Osteoblast (primary cell): ENCODE results near the gene FEM1B. TPM values are rescaled to one million over a fixed set of nuclear protein-coding genes. Genes with fewer than 3 reads are reported as not detected.

Experiments used
- DNase-seq: peaks from one replicate; pipeline ENCODE4 v3.0.0; 2011; ENCODE audit warnings: low spot score, mixed read lengths; ENCODE audit not compliant: insufficient read length; ENCODE audit errors: missing footprints
- H2AFZ ChIP-seq: 2 replicates; pipeline ENCODE4 v1.6.0; 2011; ENCODE audit warnings: mild to moderate bottlenecking, low read length
- H3K27ac ChIP-seq: 2 replicates; pipeline ENCODE4 v1.5.1; 2011; ENCODE audit warnings: mild to moderate bottlenecking, low read depth, low read length, moderate library complexity
- H3K27me3 ChIP-seq: 2 replicates; pipeline ENCODE4 v1.6.0; 2012; ENCODE audit warnings: mild to moderate bottlenecking, control low read depth, inconsistent platforms, low read length, moderate library complexity; ENCODE audit not compliant: insufficient read depth
- H3K36me3 ChIP-seq: 2 replicates; pipeline ENCODE4 v1.5.1; 2011; ENCODE audit warnings: mild to moderate bottlenecking, low read length, control low read depth, moderate library complexity; ENCODE audit not compliant: insufficient read depth
- H3K4me1 ChIP-seq: 2 replicates; pipeline ENCODE4 v1.5.1; 2011; ENCODE audit warnings: mild to moderate bottlenecking, low read length, control low read depth, moderate library complexity; ENCODE audit not compliant: insufficient read depth
- H3K4me2 ChIP-seq: 2 replicates; pipeline ENCODE4 v1.6.0; 2011; ENCODE audit warnings: mild to moderate bottlenecking, low read length; ENCODE audit not compliant: insufficient read depth
- H3K4me3 ChIP-seq: fragments of 200-600 bp; sonication (generic); 3 replicates; pipeline ENCODE4 v1.5.1; 2012; ENCODE audit warnings: mild to moderate bottlenecking, low read length, inconsistent platforms; ENCODE audit not compliant: insufficient read depth
- H3K79me2 ChIP-seq: 2 replicates; pipeline ENCODE4 v1.6.0; 2012; ENCODE audit warnings: mild to moderate bottlenecking, low read length, control low read depth, inconsistent platforms; ENCODE audit not compliant: insufficient read depth
- H3K9me3 ChIP-seq: 2 replicates; pipeline ENCODE4 v1.5.1; 2011; ENCODE audit warnings: low read depth, low read length, control low read depth
- H4K20me1 ChIP-seq: 2 replicates; pipeline ENCODE4 v1.6.0; 2012; ENCODE audit warnings: mild to moderate bottlenecking, low read length, control low read depth; ENCODE audit not compliant: insufficient read depth
- total RNA-seq: library from RNA; depleted of rRNA; stranded (reverse); fragments of >200 nt; gene quantifications from 2 replicates; pipeline ENCODE4 v1.2.3, GENCODE V29; 2012
- TF ChIP-seq, protein P1 (sequence below): IDR thresholded peaks from 2 replicates; pipeline ENCODE4 v1.5.1; 2011; ENCODE audit warnings: mild to moderate bottlenecking, low read depth, low read length, moderate library complexity; ENCODE audit errors: extremely low read depth

FEM1B gene
- total RNA-seq, 1 donor = 35.5 TPM

GRCh38 chr15:68265081-68265480, 12.5 kb upstream of the FEM1B start:
- Histone ChIP-seq H3K9me3 (no peaks in the 10 kb centered on the region), H3K27ac (no peak overlapping the region), H2AFZ (no peak overlapping the region), H3K4me3 (no peak overlapping the region), H3K27me3 (peaks cover 7% of the 10 kb centered on the region), H3K4me1 (no peaks in the 10 kb centered on the region), H3K4me2 (no peak overlapping the region), H4K20me1 (no peaks in the 10 kb centered on the region), H3K79me2 (no peaks in the 10 kb centered on the region), H3K36me3 (no peaks in the 10 kb centered on the region)
- no peak for DNase-seq
- TF ChIP-seq, protein P1, sequence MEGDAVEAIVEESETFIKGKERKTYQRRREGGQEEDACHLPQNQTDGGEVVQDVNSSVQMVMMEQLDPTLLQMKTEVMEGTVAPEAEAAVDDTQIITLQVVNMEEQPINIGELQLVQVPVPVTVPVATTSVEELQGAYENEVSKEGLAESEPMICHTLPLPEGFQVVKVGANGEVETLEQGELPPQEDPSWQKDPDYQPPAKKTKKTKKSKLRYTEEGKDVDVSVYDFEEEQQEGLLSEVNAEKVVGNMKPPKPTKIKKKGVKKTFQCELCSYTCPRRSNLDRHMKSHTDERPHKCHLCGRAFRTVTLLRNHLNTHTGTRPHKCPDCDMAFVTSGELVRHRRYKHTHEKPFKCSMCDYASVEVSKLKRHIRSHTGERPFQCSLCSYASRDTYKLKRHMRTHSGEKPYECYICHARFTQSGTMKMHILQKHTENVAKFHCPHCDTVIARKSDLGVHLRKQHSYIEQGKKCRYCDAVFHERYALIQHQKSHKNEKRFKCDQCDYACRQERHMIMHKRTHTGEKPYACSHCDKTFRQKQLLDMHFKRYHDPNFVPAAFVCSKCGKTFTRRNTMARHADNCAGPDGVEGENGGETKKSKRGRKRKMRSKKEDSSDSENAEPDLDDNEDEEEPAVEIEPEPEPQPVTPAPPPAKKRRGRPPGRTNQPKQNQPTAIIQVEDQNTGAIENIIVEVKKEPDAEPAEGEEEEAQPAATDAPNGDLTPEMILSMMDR = no peak

DNA sequence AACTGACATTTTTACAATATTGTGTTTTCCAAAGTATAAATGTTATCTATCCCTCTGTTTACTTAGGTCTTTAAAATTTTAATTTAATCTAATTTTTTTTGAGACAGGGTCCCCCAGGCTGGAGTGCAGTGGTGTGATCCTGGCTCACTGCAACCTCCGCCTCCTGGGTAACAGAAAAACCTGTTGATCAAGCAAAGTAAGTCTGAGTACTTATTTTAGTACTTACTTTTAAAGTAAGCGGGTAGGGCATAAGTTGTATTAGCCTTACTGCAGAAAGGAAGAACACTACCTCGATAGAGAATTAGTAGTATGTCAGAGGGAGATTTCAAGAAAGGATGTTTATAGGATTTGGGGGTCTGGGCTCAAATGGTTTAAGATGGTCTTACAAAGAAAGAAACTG, 11.9 kb upstream of the FEM1B start:
- no peaks in the 10 kb centered on the region for H3K79me2 ChIP-seq
- H3K9me3 ChIP-seq = no peaks in the 10 kb centered on the region
- H3K36me3 ChIP-seq = no peaks in the 10 kb centered on the region
- no peaks in the 10 kb centered on the region for H4K20me1 ChIP-seq
- TF ChIP-seq, protein P1 = no peak
- no peak overlapping the region for H2AFZ ChIP-seq
- no peak overlapping the region for H3K4me3 ChIP-seq
- peaks cover 7% of the 10 kb centered on the region for H3K27me3 ChIP-seq
- no peaks in the 10 kb centered on the region for H3K4me1 ChIP-seq
- no peak overlapping the region for H3K4me2 ChIP-seq
- H3K27ac ChIP-seq = no peak overlapping the region
- DNase-seq = no peak

DNA sequence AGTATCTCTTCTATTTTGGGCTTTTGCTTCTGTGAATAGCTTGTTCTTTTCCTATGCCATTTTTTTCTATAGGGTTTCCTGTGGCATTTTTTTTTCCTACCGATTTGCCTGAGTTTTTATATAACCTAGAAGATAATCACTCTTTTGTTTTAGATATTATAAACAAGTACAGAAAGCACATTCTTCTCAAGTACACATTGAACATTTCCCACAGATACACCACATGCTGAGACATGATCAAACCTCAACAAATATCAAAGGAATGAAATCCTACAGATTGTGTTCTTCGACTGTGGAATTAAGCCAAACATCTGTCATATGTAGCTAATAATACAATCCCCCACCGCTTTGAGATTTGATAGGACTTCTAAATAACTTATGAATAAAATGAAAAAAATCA, 9.1 kb upstream of the FEM1B start:
- Histone ChIP-seq H3K27me3 (peaks cover 3% of the 10 kb centered on the region), H3K79me2 (no peaks in the 10 kb centered on the region), H3K4me1 (peaks cover 26% of the 10 kb centered on the region), H3K27ac (no peak overlapping the region), H3K9me3 (no peaks in the 10 kb centered on the region), H3K36me3 (no peaks in the 10 kb centered on the region), H3K4me3 (no peak overlapping the region), H3K4me2 (no peak overlapping the region), H2AFZ (no peak overlapping the region), H4K20me1 (no peaks in the 10 kb centered on the region)
- no peak for DNase-seq
- TF ChIP-seq, protein P1 = no peak

DNA sequence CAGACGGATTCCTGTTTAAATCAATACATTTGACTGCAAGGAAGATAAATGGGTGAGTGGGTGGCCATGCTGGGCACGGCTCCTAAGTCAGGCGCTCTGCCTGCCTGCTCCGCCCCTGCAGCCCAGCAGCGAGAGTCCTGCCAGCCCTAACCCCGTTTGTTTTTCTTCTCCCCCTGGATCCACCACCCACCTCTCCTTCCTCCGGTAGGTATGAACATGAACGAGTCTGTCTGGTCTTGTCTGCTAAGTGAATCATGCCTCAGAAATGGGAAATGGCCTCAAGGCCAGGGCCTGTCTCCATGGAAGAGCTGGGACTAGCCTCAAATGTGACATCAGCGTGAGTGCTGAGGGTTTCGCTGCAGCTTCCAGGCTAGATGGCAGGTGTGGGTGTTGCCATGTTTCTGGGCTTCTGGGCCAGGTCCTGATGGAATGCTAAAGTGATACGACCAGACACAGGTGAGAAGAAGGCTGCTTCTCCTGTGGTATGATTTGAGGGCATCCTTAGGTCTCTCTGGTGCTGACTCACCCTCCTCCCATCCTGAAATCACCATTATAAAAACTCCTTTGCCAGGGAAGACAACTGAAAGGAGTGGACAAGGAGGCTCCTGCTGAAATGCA, 5.6 kb upstream of the FEM1B start:
- no peaks in the 10 kb centered on the region for H3K36me3 ChIP-seq
- TF ChIP-seq, protein P1 = no peak
- peaks cover 9% of the 10 kb centered on the region for H3K79me2 ChIP-seq
- no peaks in the 10 kb centered on the region for H3K27me3 ChIP-seq
- no peaks in the 10 kb centered on the region for H4K20me1 ChIP-seq
- H3K27ac ChIP-seq = peak overlapping the region; percentile 75
- peak; percentile 86 for DNase-seq
- H3K4me2 ChIP-seq = peak overlapping the region; percentile 69
- peak overlapping the region; percentile 53 for H3K4me3 ChIP-seq
- H3K4me1 ChIP-seq = peaks cover 46% of the 10 kb centered on the region
- peak overlapping the region; percentile 78 for H2AFZ ChIP-seq
- H3K9me3 ChIP-seq = no peaks in the 10 kb centered on the region
